Right atrium auricular region (tissue), 2 donors: ENCODE data around the gene CAMK2G. TPM values are rescaled to one million over a fixed set of nuclear protein-coding genes. Genes with fewer than 3 reads are reported as not detected.

Experiments
- DNase-seq: peaks from one replicate; pipeline ENCODE4 v3.0.0-alpha.2; 2019; ENCODE audit warnings: low spot score
- H3K27ac ChIP-seq, 2 donors: fragments of 200-600 bp; sonication (generic); 1 replicate in 1 of 2; 2 replicates in 1 of 2; pipeline ENCODE4 v1.5.1; 2016 to 2019
- H3K27me3 ChIP-seq, 2 donors: fragments of 200-600 bp; sonication (generic); one replicate each; pipeline versions ENCODE4 v1.5.1 to v1.6.0; 2017 to 2019
- H3K36me3 ChIP-seq: fragments of 200-600 bp; sonication (generic); one replicate; pipeline ENCODE4 v1.5.1; 2016
- H3K4me1 ChIP-seq, 2 donors: fragments of 200-600 bp; sonication (generic); one replicate each; pipeline versions ENCODE4 v1.5.1 to v1.6.0; 2017 to 2019
- H3K4me3 ChIP-seq, 2 donors: fragments of 200-600 bp; sonication (generic); 1 replicate in 1 of 2; 2 replicates in 1 of 2; pipeline ENCODE4 v1.5.1; 2017 to 2019; ENCODE audit warnings: mild to moderate bottlenecking in 1 of 2, moderate library complexity in 1 of 2
- H3K9me3 ChIP-seq, 2 donors: fragments of 200-600 bp; sonication (generic); one replicate each; pipeline ENCODE4 v1.5.1; 2019
- total RNA-seq, 2 donors: library from RNA; depleted of rRNA; stranded (reverse); fragments of >200 nt; gene quantifications; one replicate each; pipeline ENCODE4 v1.1.0, GENCODE V29; 2016
- TF ChIP-seq, protein P1 (sequence below), 2 donors: fragments of 200-600 bp; sonication (generic); IDR thresholded peaks; one replicate each; pipeline ENCODE4 v1.5.1; 2019; ENCODE audit warnings: antibody characterized with exemption in 2 of 2

The CAMK2G gene
- total RNA-seq, 2 donors from 2014 or later = 12.1 to 17.4 TPM

DNA sequence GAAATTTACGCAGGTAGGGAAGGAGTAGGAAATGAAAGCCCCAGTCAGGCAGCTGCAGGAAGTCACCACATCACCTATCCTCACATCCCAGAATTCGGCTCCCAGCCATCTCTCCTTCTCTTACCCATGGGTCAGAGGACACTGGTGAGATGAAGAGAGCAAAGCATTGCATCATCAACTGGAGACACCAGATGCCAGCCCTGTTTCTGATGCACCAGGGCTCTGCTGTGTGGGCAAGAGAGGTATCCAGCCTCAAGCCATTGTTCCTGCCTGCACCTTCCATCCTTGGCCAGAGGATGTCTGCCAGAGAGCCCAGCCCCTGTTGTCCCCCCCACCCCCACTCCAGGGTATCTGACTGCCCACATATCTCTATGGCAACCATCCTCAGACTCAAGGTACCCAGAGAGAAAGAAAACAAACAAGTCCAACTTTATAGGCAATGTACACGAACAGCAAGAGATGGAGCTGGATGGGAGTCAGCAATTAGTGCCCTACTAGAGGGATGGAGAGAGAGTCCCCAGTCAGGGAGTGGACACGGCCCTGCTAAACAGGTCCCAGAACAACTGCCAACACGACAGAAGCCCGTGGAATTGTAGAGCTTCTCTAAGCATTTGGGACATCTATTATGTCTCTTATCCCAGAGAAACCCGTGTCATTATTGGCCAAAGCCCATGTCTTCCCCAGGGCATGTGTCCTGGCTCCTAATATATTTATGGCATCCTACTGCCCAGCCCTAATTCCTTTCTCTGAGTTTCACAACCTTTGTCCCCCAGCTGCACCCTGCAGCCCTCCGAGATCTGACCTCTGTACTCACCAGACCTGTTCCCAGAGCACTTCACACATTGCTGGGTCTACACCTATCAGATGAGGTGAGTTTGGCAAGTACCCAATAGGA lies 2.8 kb downstream of the CAMK2G start:
- no peak overlapping the region for H3K4me3 ChIP-seq

DNA sequence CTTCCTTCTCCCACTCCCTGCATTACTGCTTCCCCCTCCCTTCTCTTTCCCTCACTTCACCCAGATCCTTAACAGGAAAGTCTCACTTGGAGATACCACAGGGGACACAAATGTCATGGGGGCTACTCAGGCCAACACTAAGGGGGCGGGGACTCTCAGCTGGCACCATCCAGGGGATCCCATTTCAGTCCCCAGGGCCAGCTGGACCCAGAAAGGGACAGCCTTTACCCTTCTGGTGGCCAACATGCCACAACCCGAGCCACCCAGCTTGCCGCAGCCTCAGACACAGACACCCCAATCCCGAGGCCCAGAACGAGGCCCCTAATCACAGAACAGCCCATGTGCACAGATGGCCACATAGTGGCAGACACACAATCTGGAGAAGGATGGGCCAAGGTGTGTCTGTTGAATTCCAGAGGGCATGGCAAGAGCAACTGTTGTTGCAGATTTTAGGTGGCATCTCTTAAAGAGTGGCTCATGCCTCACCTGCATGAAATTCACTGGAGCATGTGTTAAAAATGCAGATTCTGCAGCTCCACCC lies 5.6 kb downstream of the CAMK2G start:
- H3K4me3 ChIP-seq = no peak overlapping the region
- H3K36me3 ChIP-seq = no peaks in the 10 kb centered on the region
- H3K4me1 ChIP-seq = peaks cover 0 to 65% of the 10 kb centered on the region in 2 donors
- no peak for DNase-seq
- no peaks in the 10 kb centered on the region for H3K27me3 ChIP-seq
- peak overlapping the region in 1 of 2 donors; percentile 63 for H3K27ac ChIP-seq
- no peaks in the 10 kb centered on the region for H3K9me3 ChIP-seq
- TF ChIP-seq, protein P1, sequence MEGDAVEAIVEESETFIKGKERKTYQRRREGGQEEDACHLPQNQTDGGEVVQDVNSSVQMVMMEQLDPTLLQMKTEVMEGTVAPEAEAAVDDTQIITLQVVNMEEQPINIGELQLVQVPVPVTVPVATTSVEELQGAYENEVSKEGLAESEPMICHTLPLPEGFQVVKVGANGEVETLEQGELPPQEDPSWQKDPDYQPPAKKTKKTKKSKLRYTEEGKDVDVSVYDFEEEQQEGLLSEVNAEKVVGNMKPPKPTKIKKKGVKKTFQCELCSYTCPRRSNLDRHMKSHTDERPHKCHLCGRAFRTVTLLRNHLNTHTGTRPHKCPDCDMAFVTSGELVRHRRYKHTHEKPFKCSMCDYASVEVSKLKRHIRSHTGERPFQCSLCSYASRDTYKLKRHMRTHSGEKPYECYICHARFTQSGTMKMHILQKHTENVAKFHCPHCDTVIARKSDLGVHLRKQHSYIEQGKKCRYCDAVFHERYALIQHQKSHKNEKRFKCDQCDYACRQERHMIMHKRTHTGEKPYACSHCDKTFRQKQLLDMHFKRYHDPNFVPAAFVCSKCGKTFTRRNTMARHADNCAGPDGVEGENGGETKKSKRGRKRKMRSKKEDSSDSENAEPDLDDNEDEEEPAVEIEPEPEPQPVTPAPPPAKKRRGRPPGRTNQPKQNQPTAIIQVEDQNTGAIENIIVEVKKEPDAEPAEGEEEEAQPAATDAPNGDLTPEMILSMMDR (IDR thresholded peaks at IDR 0.05) = no peak

More for the DNA sequence above, 2.8 kb downstream of the CAMK2G start:
- peaks cover 0 to 60% of the 10 kb centered on the region in 2 donors for H3K4me1 ChIP-seq
- no peak overlapping the region for H3K27ac ChIP-seq
- no peak for DNase-seq
- TF ChIP-seq, protein P1 (IDR thresholded peaks at IDR 0.05) = no peak
- no peaks in the 10 kb centered on the region for H3K27me3 ChIP-seq
- H3K36me3 ChIP-seq = no peaks in the 10 kb centered on the region
- no peaks in the 10 kb centered on the region for H3K9me3 ChIP-seq

DNA sequence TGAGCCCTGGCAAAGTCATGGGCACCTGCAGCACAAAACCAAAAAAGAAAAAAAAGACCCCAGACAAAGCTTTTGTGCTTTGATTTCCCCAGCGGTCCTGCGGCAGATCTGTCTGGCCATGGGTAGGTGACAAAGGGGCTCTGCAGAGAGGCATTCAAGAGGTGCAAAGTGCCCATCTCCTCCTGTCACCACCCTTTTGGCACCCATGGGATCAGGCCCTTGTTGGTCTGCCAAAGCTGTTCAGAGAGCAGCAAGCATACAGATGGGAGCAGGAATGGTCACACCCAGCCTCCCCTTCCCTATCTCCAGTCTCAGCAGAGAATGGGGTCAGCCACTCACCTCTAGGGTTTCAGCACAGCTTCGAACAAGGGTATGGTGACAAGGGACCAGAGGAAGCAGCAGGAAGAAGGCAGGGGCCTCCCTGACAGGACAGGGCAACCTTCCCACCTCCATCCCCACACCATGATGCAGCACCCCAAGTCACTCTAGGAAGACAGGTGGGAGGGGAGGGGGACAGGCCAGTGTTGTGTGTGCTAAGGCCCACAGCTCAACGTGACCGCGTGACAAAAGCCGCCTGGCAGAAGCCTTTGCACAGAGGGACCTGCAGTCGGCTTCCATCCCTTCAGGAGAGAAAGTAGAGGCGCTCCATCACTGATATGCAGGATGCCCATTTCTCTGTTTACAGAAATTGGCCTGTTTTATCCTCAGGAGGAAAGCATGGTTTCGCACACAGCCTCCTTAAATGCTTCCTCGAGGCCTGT lies 6.3 kb downstream of the CAMK2G start:
- Histone ChIP-seq H3K27me3 (no peaks in the 10 kb centered on the region), H3K27ac (peak overlapping the region; percentile 55 to 63), H3K9me3 (no peaks in the 10 kb centered on the region), H3K4me1 (peaks cover 0 to 62% of the 10 kb centered on the region in 2 donors), H3K4me3 (peak overlapping the region in 1 of 2 donors; percentile 2), H3K36me3 (no peaks in the 10 kb centered on the region)
- no peak for DNase-seq
- TF ChIP-seq, protein P1 (IDR thresholded peaks at IDR 0.05) = no peak

DNA sequence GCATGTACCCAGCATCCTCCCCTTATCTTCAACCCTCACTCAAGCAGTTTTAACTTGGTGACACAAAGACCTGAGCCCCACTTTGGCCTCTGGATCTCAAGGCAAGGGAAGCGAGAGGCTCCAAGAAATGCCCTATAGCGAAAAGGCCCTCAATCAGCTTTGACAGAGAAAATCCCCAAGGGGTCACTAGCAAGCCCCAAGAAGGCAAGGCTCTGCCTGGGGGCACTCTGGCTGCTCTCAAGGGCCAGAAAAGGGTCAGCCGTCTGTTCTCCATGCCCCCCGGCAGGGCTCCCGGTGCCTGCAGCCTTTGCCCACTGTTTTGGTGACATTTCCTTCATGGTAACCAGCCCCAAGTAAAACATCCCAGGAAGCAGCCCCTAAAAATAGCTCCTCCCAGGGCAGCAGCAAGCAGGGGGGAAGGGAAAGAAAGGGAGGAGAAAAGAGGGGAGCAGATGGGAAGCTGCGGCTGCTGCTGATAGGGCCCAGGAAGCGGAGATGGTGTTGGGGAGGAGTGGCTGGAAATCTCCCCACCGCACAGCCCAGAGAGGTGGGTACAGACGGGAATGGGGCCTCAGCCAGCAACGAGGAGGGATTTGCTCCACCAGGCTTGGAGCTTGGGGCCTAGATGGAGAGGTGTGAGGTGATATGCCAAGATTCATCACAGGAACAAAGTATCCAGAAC lies 7.1 kb downstream of the CAMK2G start:
- Histone ChIP-seq H3K27me3 (no peaks in the 10 kb centered on the region), H3K4me3 (peak overlapping the region in 1 of 2 donors; percentile 2), H3K4me1 (peaks cover 0 to 56% of the 10 kb centered on the region in 2 donors), H3K27ac (peak overlapping the region; percentile 55 to 63), H3K36me3 (no peaks in the 10 kb centered on the region), H3K9me3 (no peaks in the 10 kb centered on the region)
- TF ChIP-seq, protein P1 (IDR thresholded peaks at IDR 0.05) = no peak
- no peak for DNase-seq

DNA sequence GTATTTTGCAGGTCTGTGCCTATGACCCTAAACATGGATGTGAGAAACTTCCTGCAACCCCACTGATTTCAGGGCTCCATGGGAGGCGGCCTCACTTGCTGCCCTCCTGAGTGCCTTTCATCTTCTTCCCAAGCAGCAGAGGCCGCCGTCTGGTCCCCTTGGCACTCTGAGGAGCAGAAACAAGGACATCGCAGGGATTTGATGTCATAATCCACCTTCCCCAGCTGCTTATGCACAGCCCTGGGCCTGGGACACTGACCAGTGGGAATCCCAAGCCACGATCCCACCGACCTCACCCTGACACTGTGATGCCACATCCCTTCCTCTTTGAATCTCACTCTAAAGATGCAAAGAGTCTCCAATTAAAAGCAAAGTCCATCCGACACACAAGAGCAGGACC lies 7.7 kb downstream of the CAMK2G start:
- no peak for DNase-seq
- Histone ChIP-seq H3K36me3 (no peaks in the 10 kb centered on the region), H3K27ac (peak overlapping the region; percentile 55 to 63), H3K9me3 (no peaks in the 10 kb centered on the region), H3K4me3 (no peak overlapping the region), H3K4me1 (peaks cover 0 to 49% of the 10 kb centered on the region in 2 donors), H3K27me3 (no peaks in the 10 kb centered on the region)
- TF ChIP-seq, protein P1 (IDR thresholded peaks at IDR 0.05) = no peak
